GM21447 (cell line): ENCODE measurements around the gene ENTPD6.

Experiments
- ATAC-seq: cut with Tn5 transposase; IDR thresholded peaks from one replicate; pipeline ENCODE4 v1.9.1; 2021; ENCODE audit not compliant: unreplicated experiment

Gene ENTPD6

DNA sequence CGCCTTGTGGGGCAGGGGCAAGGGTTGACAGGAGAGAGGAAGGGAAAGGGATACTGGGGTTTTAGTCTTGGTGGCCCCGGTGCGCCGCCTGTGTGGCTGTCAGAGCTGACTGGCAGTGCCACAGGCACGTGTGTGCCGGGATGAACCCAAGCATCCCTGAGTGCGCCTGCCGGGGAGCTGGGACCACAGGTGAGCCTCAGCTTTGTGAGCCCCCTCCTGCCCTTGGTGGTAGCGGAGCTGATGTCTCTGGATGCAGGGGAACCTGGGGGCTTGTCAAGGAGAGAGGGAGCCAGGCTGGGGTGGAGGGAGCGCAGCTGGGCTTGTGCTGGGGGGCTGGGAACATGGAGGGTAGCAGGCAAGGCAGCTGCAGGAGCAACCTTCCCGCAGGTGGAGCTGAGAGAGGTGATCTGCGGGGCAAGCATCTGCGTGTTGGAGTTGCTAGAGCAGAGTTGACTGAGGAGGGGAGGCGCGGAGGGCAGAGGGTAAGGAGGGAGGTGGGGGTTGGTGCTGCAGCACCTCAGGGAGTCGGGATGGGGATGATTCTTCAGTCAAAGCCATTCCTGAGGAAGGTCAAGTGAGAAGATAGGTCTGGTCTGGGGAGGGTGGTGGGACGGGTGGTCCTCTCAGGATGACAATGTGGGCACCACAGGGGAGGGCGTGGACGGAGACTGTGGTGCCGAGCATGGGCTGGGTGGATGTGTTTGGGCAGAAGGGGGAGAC is 80.5 kb downstream of the ENTPD6 start:
- ATAC-seq, result no peak
